Measurements from ENCODE around the gene HDLBP.
A peak's percentile ranks its signal among the peaks of the same experiment; 100 is the strongest.

HDLBP gene

GRCh38 chr2:241275910-241276309, 39.6 kb downstream of the HDLBP start:
- no peak for DNase-seq (ENCODE audit: low spot score)

GRCh38 chr2:241275504-241275903, 40.0 kb downstream of the HDLBP start:
- DNase-seq (ENCODE audit: low spot score), result no peak

DNA sequence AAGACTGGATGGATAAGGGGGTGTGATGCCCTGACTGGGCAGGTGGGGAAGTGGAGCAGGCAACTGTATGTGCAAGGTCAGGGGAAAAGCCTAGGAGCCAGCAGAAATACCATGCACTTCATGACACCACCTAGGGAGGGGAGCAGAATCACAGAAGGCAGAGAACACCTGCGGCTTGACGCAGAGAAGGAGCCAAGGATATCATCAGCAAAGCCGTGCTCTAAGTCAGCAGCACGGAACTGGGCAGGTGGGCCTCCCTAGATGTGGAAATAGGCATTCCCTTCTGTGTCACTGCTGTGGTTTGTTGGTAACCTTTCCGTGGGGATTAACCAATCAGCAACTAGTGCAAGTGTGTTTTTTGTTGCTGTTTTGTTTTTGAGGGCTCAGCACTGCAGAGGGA, 41.3 kb downstream of the HDLBP start:
- no peak for DNase-seq (ENCODE audit: low spot score)

DNA sequence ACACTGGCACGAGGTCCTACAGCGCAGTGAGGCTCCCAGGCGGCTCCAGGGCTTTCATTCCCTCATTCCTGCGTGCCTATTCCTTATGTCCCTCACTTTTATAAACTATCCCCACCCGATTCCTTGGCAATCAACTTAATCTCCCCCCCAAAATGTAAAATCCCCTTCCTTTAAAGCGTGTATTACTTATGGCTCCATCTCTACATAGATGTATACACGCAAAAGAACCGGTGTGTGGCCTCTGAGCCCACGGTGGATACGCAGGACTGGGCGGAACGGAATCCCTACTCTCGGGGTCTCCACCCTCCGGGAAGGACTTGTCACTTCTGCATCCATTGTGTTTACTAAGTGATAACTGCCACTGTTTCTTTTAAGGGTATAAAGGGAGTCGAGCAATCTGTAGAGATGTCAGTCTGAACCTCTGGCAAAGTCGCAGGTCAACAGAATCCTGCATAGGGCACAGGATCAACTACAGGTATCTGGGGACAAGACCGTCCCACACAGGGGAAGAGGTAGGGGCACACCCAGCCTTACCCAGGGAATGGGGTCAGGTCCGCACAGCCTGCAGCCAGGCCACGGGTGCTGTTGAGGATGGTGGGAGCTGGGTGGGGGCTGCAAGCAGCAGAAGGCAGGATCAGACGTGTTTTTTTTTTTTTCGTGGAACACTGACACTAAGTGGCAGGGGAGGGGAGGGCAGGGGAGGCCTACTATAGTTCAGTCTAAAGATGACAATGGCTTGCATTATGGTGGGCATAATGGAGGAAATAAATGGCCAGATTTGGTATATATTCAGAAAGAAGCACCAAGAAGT, 42.1 kb downstream of the HDLBP start:
- DNase-seq (ENCODE audit: low spot score), result no peak

- peak; percentile 60 for DNase-seq (ENCODE audit: low spot score)
Measured at GRCh38 chr2:241272303-241273209, 42.9 kb downstream of the HDLBP start.

DNA sequence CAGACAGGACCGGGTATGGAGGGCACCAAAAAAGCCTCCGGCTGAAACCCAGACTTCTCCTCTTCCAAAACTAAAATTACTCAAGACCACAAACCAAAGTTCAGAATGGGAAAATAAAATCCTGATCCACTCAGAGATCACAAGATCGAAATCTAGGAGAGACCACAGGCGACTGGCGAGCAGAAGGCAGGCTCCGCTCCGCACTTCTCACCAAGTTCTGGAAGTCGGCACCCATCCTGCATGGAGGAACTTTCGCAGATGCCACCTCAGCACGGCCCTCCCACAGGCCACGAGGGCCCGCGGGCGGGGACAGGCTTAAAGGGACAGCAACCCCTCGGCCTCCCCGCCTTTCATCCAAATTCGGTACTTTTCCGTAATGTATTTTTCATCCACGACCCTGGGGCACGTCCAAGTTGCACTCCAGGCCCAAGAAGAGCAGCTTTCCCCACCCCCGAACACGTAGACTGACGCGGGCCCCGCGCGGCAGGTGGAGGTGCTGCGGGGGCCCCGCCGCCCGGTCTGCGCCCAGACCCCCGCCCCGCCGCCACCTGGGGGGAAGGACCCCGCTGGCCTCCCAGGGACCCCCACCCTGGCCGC, 43.7 kb downstream of the HDLBP start:
- peak; percentile 40 for DNase-seq (ENCODE audit: low spot score)

DNA sequence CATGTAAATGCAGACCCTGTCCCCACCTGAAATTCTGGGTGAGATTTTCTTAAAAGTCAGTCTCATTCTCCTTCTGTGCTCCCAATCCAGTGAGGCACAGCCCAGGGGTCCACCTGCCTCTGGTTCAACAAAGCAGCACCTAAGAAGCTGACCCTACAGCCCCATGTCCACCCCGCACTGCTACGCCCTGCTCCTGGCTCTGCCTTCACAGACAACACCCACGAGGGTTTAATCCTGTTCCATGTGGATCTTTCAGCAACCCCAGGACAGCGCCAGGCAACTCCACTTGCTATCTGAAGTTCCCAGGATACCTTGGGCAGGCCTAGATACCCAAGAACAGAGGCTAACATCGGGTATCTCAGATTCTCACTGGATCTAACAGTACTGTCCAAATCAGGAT, 44.9 kb downstream of the HDLBP start:
- DNase-seq (ENCODE audit: low spot score), result no peak

DNA sequence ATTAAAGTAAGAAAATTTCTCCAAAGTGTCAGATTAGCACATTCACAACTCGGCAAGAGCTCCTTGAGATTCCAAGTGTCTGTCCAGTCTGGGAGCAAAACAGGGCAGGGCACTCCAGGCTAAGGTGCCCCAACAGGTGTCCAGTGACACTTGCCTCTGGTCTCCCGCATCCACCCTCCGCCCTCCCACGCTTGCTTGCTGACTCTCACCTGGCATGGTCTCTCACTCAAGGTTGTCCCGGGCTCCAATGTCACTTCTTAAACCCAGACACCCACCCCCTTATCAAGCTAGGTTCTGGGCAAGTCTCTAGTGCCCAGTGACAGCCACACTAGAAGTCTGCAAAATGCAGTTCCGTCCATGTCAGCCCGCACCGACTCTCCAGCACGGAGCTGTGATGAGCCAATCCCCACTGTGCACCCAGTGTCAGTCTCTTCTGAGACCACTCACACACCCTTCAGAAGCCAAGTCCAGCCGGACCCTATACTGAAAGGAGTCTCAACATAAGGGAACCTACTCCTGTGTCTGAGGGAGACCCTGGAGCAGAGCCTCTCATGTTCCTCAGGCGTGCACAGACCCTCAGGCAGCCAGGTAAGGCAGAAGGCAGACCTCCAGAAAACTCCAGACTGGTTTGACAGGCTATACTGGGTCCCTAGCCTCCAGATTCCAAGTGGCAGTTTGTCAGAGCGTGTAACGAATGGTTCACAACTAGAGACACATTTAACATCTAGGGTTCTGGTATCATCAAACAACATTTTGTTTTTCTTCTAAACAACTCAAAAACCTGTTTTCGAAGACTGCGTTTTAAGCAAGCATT, 45.6 kb downstream of the HDLBP start:
- DNase-seq (ENCODE audit: low spot score), result no peak

DNA sequence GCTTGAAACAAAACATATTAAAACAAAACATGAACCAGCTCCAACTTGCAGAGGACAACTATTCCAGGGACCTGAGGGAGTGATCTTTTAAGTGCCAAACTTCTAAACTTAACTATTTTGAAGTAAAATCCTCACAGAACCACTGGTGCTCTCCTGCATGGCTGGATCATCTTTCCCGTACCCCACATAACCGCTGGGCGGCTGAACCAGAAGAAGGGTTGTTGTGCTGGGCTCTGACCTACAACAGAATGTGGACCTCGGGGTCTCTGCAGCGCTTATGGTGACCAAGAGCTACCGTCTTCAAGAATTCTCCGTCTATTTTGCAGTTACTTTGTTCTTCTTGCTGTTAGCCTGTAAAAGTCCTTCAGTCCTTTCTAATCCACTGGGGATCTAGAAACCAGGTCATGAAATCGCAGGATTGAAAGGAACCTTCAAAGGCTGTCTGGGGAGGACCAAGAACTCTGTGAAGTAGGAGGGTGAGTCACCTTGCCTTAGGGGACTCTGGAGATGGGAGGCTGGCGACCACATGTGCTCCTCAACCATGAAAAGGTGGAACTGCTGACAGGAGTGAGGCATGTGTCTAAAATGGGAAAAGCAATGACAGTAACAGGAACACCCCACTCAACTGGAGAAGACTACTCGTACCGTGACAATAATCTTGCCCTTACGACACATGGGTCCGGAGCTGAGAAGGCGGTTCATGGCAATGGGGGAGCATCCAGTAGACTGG, 46.6 kb downstream of the HDLBP start:
- DNase-seq (ENCODE audit: low spot score), result no peak

DNA sequence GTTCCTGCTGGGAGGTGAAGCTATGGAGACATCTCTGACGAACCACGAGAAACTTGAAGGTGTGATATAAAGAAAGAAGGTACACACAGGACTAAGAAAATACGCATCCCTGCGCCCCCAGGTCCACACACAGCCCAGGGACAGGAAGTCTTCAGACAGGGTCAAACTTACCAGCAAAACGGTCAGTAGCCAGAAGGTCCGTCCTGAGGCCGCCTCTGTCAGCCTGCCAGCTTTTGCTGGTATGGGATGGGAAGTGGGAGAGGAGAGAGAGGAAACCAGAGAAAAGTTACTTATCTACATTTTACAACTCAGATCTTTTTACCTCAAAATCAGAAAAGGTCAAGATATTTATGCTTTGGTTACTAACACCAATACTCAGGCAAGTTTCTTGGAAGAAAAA, 47.2 kb downstream of the HDLBP start:
- DNase-seq (ENCODE audit: low spot score), result no peak

GRCh38 chr2:241267249-241268067, 48.0 kb downstream of the HDLBP start:
- DNase-seq (ENCODE audit: low spot score), result no peak

DNA sequence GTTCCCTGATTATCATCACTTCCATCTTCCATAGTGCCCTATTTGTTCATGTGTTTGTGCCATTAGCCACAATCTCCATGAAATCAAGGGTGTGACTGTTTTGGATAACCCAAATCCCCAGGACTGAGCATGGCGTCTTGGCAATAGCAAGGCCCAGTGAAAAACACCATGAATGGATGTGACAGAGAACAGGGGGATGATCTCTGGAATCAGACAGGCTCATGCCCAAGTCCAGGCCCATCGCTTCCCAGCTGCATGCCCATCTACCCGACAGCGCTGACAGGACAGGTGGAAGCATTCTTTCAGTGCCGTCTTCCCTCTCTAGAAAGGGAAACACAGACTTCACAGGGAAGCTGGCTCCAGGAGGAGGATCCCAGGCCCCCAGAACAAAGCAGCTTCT, 50.0 kb downstream of the HDLBP start:
- DNase-seq (ENCODE audit: low spot score), result no peak

- DNase-seq (ENCODE audit: low spot score), result no peak
Measured at GRCh38 chr2:241263061-241263460, 52.4 kb downstream of the HDLBP start.

- DNase-seq (ENCODE audit: low spot score), result no peak
Measured at GRCh38 chr2:241261628-241262027, 53.8 kb downstream of the HDLBP start.

DNA sequence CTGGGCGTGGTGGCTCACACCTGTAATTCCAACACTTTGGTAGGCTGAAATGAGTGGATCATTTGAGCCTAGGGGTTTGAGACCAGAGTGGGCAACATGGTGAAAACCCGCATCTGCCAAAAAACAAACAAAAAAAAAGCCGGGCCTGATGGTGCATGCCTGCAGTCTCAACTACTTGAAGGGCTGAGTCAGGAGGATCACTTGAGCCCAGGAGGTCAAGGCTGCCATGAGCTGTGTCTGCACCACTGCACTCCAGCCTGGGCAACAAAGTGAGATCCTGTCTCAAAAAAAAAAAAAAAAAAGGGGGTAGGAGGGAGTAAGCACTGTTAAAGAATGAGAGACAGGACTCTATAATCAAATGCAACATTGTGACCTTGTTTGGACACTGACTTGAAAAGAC, 54.6 kb downstream of the HDLBP start:
- DNase-seq (ENCODE audit: low spot score), result no peak

- DNase-seq (ENCODE audit: low spot score), result no peak
Measured at GRCh38 chr2:241258505-241259280, 56.8 kb downstream of the HDLBP start.

GRCh38 chr2:241257419-241258032, 57.9 kb downstream of the HDLBP start:
- no peak for DNase-seq (ENCODE audit: low spot score)

- DNase-seq (ENCODE audit: low spot score), result no peak
Measured at GRCh38 chr2:241256168-241256545, 59.3 kb downstream of the HDLBP start.

DNA sequence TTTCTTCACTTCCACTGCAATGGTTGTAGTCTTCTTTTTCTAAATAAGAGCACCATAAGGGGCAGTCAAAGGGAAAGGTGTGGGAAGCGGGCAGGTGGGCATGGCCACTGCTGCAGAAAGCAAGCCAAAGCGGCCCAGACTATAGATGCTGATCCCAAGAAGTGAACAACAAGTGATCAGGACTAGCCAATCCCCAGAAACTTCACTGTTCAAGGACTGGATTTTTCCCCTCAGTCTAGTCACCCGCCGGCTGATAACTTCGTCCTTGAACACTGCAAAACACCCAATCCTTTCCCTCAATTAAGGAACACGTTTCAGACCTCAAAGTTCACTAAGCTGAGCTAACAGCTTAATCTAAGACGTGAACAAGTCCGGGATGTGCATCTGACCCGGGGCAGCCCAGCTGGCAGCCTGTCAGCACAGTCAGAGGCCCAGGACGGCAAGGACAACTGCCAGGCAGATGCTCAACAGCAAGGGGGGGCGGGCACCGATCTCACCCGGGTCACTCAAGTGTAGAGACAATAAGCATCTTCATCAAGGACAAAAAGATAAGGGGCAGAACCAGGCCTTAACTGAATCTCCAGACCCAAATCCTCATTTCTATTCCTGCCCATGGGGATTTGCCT, 59.8 kb downstream of the HDLBP start:
- DNase-seq (ENCODE audit: low spot score), result no peak
